HL-60 (cell line): ENCODE results near the gene ARHGAP26.

Source experiments
- DNase-seq, 2 experiments: peaks; one replicate each; pipeline ENCODE4 v3.0.0-alpha.2; 2010 to 2020; ENCODE audit warnings: low read depth in 1 of 2, low spot score in 1 of 2
- H3K27ac ChIP-seq: fragments of 250-450 bp; sonication (Bioruptor Pico); replicated peaks from 2 replicates; pipeline ENCODE4 v1.5.1; 2020; ENCODE audit warnings: mild to moderate bottlenecking, moderate library complexity
- H3K27me3 ChIP-seq: fragments of 250-450 bp; sonication (Bioruptor Pico); 2 replicates; pipeline ENCODE4 v1.5.1; 2021; ENCODE audit warnings: mild to moderate bottlenecking, moderate library complexity; ENCODE audit not compliant: insufficient read depth, poor library complexity, severe bottlenecking
- H3K4me3 ChIP-seq: replicated peaks from 2 replicates; pipeline ENCODE4 v1.5.1; 2011; ENCODE audit warnings: mild to moderate bottlenecking, control low read depth, low read length; ENCODE audit not compliant: insufficient read depth
- GABPA ChIP-seq: IDR thresholded peaks from 2 replicates; pipeline ENCODE4 v1.6.1; 2012; ENCODE audit warnings: low read depth
- POLR2AphosphoS5 ChIP-seq: IDR thresholded peaks from 2 replicates; pipeline ENCODE4 v1.6.1; 2012; ENCODE audit warnings: low read depth
- SPI1 ChIP-seq: IDR thresholded peaks from 2 replicates; pipeline ENCODE4 v1.6.1; 2012; ENCODE audit warnings: low read depth, mild to moderate bottlenecking, borderline replicate concordance
- TF ChIP-seq, protein P1 (sequence below): IDR thresholded peaks from 2 replicates; pipeline ENCODE4 v1.6.1; 2012; ENCODE audit warnings: low read depth; ENCODE audit not compliant: insufficient replicate concordance
- TF ChIP-seq, protein P2 (sequence below): IDR thresholded peaks from one replicate; pipeline ENCODE4 v1.5.1; 2011; ENCODE audit warnings: low read length, control low read depth, inconsistent platforms; ENCODE audit not compliant: insufficient read depth

ARHGAP26 gene

DNA sequence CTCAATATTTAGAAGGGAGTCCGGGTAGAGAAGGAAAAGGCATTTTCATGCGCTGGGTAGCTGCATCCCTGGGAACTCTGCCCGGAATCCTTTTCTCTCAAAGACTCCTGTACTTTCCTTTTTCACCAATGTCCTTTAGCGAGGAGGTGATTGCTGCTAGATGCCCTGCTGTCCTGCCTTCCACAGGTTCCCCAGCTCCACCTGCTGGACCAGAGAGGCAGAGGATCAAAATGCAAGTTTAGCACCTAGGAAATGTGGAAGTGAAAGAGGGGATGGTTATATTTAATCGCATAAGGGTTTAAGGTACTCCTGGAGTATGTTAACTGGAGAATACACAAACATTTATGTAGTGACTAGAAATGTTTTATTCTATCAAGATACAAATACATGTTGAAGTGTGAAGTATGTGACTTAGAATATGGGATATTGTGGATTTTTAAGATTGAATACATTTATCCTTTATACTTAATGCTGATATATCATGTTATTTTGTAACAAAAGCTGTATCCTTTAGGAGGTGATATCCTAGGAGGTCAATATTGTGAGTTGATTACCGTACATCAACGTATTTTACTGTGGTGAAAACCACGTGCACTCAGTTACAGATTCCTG is 145.7 kb downstream of the ARHGAP26 start:
- Histone ChIP-seq H3K4me3 (no peak overlapping the region), H3K27ac (no peak overlapping the region), H3K27me3 (no peaks in the 10 kb centered on the region)
- TF ChIP-seq, protein P1, sequence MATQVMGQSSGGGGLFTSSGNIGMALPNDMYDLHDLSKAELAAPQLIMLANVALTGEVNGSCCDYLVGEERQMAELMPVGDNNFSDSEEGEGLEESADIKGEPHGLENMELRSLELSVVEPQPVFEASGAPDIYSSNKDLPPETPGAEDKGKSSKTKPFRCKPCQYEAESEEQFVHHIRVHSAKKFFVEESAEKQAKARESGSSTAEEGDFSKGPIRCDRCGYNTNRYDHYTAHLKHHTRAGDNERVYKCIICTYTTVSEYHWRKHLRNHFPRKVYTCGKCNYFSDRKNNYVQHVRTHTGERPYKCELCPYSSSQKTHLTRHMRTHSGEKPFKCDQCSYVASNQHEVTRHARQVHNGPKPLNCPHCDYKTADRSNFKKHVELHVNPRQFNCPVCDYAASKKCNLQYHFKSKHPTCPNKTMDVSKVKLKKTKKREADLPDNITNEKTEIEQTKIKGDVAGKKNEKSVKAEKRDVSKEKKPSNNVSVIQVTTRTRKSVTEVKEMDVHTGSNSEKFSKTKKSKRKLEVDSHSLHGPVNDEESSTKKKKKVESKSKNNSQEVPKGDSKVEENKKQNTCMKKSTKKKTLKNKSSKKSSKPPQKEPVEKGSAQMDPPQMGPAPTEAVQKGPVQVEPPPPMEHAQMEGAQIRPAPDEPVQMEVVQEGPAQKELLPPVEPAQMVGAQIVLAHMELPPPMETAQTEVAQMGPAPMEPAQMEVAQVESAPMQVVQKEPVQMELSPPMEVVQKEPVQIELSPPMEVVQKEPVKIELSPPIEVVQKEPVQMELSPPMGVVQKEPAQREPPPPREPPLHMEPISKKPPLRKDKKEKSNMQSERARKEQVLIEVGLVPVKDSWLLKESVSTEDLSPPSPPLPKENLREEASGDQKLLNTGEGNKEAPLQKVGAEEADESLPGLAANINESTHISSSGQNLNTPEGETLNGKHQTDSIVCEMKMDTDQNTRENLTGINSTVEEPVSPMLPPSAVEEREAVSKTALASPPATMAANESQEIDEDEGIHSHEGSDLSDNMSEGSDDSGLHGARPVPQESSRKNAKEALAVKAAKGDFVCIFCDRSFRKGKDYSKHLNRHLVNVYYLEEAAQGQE: no peak
- peak; percentile 61; the same call in 1 of the 2 replicates for TF ChIP-seq SPI1
- no peak for TF ChIP-seq POLR2AphosphoS5
- TF ChIP-seq, protein P2, sequence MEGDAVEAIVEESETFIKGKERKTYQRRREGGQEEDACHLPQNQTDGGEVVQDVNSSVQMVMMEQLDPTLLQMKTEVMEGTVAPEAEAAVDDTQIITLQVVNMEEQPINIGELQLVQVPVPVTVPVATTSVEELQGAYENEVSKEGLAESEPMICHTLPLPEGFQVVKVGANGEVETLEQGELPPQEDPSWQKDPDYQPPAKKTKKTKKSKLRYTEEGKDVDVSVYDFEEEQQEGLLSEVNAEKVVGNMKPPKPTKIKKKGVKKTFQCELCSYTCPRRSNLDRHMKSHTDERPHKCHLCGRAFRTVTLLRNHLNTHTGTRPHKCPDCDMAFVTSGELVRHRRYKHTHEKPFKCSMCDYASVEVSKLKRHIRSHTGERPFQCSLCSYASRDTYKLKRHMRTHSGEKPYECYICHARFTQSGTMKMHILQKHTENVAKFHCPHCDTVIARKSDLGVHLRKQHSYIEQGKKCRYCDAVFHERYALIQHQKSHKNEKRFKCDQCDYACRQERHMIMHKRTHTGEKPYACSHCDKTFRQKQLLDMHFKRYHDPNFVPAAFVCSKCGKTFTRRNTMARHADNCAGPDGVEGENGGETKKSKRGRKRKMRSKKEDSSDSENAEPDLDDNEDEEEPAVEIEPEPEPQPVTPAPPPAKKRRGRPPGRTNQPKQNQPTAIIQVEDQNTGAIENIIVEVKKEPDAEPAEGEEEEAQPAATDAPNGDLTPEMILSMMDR: peak; percentile 47
- no peak for TF ChIP-seq GABPA
- DNase-seq: peak in 1 of 2 experiments; percentile 59

DNA sequence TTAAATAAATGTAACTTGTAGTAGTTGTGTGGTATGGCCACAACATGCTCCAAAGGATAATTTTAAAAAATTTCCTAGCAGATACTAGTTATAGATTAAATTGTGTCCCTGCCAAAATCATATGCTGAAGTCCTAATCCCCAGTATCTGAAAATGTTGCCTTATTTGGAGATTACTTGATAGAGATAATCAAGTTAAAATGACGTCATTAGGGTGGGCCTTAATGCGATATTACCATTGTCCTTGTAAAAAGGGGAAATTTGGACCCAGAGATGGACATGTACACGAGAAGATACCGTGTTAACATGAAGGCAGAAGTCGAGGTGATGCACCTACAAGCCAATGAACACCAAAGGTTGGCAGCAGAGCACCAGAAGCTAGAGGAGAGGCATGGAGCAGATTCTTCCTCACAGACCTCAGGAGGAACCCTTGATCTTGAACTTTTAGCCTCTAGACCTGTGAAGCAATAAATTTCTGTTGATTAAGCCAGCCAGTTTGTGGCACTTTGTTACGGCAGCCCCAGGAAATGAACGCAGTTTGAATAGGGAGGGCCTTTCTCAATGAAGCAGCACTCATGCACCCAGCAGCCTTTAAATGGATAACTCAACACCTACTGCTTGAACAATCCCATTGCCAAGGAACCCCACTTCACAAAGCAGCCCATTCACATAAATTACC is 148.9 kb downstream of the ARHGAP26 start:
- Histone ChIP-seq H3K27me3 (no peaks in the 10 kb centered on the region), H3K4me3 (no peak overlapping the region), H3K27ac (no peak overlapping the region)
- peak in 1 of 2 experiments; percentile 54 for DNase-seq
- TF ChIP-seq, protein P2: no peak
- TF ChIP-seq, protein P1: no peak
- TF ChIP-seq POLR2AphosphoS5 (no peak), SPI1 (no peak), GABPA (no peak)

DNA sequence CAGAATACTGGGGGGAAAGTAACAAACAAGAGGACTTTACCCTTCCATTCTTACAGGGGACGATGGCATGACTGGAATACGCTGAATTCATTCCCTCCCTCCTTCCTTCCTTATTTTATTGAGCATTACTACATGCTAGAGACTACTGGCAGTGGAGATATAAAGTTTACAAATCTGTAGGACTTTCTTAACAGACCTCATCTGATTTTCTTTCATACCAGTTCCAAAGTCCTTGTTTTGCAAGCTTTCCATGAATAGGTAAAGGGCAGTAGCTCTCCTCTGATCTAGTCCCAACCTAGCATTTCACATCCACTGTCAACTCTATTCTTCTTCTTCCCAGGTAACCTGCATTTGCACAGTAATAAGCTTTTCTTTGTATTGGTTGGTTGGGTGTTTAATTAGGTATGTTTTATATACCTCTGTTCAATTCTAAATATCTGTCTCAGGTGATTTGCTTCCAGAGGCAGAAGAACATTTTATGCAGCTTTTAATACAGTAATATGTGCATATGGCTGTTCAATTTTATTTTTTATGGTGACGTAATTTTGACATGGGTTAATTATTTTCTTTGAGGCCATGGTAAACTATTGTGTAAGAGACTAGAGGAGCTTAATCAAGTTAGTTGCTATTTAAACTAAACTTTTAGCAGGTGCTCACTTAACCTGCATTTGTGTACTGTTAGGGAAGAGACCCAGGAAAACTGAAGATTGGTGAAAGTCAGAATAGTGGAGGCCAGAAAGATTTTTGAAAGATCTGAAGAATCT is 150.9 kb downstream of the ARHGAP26 start:
- no peaks in the 10 kb centered on the region for H3K27me3 ChIP-seq
- H3K4me3 ChIP-seq: no peak overlapping the region
- TF ChIP-seq, protein P2: no peak
- no peak for TF ChIP-seq SPI1
- TF ChIP-seq, protein P1: no peak
- TF ChIP-seq GABPA: no peak
- no peak for TF ChIP-seq POLR2AphosphoS5
- no peak overlapping the region for H3K27ac ChIP-seq
- no peak for DNase-seq
